T-helper 22 cell (primary cell): Measurements from ENCODE around the gene ECE1.
"Not testable (repeated sequence)": the region's sequence is repeated elsewhere in the genome, so short reads cannot be mapped to it uniquely, and the experiment has no call there.

Experiments
- DNase-seq: peaks from one replicate; pipeline ENCODE4 v3.0.0-alpha.2; 2020; ENCODE audit warnings: low read depth

Gene ECE1

GRCh38 chr1:21249940-21250493 is 40.2 kb downstream of the ECE1 start:
- no peak for DNase-seq

DNA sequence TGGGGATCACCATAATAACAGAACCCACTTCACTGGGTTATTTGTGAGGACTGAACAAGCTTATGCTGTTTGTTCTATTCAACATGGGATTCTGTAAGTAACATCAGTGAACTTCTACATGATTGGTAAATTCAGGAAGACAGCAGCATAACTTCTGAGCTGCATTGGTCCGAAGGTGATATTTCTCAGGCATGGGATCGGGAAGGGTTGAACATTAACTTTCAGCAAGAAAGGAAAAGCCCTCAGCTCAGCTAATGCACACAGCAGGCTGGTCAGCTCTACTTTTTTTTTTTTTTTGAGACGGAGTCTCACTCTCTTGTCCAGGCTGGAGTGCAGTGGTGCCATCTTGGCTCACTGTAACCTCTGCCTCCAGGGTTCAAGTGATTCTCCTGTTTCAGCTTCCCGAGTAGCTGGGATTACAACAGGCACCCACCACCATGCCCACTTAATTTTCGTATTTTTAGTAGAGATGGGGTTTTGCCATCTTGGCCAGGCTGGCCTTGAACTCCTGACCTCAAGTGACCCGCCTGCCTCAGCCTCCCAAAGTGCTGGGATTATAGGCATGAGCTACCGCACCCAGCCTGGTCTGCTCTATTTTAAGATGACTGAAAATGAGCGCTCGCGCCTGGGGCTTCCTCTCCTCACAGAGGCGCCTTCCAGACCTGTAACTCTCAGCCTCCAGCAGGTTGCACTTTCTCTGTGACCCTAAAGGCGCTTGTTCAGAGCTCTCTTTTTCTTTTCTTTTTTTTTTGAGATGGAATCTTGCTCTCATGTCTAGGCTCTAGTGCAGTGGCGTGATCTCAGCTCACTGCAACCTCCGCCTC is 42.2 kb downstream of the ECE1 start:
- no peak for DNase-seq

DNA sequence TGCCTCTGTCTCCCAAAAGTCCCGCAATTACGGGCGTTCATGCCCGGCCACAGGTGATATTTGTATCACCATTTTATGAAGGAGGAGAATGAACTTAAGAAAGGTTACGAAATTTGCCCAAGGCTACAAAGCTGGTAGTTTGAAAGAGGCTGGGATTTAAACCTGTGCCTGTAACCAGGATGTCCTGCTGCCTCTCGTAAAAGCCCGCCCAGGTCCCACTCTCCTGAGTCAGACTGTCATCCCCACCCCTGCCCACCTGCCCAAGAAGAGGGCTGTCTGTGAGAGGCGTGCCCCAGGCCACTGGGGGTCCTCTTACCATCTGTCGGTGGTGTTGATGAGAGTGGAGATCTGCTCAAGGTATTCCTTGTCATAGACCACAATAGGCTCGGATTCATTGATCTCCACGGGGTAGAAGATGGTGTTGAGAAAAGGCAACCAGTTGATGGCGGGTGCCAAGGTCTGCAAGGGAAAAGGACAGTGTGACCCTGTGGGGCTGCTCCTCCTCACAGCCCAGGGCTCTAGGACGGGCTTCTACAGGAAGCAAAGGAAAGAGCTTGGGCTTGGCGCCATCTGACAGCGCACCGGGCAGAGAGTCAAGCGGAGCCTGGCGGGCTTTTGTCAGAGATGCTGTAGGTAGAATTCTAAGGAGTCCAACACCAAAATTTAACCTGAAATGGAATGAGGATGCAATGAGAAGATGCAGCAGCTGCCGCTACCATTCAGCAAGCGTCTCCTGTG is 43.2 kb downstream of the ECE1 start:
- DNase-seq = no peak

DNA sequence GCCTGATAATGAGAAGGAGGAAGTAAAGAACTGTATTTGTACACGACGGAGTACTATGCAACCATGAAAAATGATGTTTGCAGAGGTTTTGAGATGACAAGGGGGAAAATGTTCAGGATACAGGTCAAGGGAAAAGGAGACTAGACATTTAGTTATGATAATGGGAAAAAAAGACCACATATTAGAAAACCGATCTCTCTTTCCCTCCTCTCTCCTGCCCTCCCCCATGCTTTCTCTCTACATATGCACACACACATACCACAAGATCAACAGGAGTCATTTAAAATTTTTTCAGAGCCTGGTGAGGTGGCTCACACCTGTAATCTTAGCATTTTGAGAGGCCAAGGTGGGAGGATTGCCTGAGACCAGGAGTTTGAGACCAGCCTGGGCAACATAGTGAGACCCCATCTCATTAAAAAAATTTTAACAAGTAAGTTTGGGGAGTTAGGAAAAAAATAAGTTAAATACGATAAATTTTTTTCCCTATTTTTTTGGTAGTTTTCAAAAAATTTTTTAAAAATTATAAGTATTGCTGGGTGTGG is 44.5 kb downstream of the ECE1 start:
- no peak for DNase-seq

DNA sequence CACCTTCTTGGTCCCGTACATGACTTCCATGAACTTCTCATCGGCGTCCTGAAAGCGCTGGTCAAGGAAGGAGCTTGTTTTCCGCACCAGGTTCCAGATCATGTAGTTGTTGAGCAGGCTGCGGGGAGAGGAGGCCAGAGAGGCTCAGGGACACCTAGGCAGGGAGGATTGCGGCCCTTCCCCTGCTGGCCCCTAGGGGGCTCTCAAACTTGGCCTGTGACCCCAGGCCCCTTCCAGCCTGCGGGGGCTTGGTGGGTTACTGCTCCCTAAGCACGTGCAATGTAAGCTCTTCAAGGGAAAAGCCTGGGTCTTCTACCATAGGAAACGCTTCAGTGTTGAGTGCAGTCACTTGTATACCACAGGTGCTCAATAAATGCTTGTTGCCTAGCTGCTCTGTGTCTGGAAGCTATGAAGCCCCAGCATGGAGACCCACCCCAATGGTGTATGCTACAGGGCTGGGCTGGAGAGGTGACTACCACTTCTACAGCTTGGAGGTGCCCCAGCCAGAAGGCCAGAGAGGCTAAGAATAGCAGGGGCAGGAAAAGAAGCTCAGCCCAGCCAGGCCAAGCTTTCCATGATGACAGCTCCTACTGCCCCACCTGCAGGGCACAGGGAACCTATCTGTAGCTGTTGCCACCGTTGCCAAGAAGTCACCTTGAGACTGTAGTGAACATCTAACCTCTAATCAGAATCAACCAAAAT is 45.1 kb downstream of the ECE1 start:
- DNase-seq = no peak

DNA sequence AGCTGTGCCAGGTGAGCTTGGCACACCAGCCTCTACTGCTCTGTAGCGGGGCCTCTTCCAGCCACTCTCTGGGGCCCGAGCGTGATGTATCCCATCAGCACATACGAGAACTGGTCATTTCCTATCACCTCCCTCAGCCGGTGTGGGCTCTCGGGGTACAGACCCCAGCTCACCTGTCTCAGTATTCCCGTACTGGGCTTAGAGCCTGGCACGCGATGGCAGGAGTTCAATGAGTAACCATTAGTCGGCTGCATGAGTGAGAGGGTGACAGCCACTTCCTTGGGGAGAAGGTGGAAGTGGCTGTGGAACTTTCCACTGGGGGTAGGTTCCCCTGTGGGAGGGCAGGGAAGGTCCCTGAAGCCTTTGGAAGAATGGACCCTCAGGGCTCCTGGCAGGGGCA is 46.1 kb downstream of the ECE1 start:
- DNase-seq = no peak

DNA sequence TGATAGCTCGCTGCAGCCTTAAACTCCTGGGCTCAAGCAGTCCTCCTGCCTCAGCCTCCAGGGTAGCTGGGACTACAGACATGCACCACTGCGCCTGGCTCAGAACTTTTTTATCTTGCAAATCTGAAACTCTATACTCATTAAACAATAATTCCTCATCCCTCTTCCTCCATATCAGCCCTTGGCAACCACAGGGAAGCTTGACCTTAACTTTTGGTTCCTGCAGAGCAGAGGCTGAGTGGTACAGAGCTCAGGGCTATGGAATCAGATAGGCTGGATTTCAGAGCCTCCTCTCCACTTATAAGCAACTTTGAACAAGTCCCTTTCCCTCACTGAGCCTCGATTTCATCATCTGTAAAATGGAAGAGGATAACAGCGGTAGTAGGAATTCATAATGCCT is 47.4 kb downstream of the ECE1 start:
- no peak for DNase-seq

DNA sequence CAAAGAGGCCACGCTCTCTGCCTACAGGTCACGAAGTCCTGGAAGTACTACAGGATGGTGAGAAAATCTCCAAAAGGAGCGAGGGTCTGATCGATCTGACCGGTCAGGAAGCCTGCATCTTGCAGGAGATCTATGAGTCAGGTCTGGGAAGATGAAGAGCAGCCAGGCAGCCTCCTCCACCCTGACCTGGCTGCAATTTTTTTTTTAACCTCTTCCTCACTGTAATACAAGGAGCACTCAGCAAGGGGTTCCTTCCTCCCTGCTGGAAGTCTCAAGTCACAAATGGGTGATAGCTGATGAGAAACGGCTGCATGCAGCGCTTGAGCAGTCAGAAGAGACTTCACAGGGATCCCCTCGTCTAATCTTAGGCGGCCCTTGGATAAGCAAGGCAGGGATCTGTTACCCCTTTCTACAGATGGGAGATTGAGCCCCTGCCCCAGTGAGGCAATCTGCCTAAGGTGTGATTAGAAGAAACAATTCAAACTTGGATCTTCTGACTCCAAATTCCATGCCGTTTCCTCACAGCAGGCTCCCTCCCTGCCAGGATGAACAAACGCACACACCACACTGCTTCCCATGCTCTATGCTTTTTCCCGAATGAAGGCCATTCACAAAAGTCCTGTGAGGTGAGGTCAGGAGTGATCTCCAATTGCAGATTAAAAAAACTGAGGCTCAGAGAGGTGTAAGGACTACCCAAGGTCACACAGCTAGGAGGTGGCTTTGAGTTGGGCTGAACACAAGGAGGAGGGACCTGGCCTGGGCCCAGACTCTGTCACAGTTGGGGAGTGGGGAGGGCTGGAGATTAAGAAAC is 48.3 kb downstream of the ECE1 start:
- no peak for DNase-seq

DNA sequence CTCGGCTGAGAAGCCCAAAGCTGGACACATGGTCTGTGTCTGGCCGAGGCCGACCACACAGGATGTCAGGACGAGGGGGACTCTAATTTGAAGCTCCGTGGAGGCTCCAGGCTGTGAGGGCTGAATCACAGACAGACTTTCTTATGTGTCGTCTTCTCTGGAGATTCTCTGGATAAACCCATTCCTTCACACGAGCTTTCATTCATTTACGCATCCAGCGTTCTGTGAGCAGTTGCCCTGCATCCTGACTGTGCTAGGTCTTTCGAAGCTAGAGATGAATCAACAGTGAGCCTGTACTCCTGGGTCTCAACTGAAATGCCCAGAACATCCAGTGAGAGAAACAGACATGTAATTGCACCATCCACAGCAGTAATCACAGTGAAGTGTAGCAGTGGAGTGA is 49.6 kb downstream of the ECE1 start:
- DNase-seq = no peak

- no peak for DNase-seq
Observed at GRCh38 chr1:21239221-21239620, 51.0 kb downstream of the ECE1 start.

DNA sequence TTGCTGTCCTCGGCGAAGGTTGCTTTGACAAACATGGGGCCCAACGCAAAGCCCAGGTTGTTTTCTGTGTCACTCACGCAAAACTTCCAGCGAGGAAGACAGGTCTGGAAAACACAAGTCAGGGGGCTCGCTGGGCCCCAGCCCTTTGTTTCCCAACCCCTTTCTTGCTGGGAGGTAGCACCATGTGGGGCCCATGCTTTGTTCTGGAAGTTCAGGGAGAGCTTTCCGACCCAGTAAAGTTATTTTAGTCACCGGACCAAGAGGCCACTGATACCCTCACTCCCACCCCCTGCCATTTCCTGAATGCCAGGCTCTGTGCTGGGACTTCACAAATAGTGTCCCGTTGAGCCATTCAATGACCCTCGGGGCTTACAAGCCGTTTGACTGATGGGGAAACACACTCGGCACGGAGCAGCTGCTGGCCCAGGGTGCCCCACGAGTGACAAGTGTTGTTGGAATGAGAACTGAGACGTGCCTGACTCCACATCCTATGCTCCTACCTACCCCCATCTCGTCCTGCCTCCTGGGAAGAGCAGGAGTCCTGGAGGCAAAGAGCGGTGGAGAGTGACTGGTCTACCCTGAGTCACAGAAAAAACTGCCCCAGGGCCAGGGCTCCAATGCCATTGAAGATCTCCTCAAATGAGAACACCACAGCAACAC is 52.0 kb downstream of the ECE1 start:
- DNase-seq = no peak

DNA sequence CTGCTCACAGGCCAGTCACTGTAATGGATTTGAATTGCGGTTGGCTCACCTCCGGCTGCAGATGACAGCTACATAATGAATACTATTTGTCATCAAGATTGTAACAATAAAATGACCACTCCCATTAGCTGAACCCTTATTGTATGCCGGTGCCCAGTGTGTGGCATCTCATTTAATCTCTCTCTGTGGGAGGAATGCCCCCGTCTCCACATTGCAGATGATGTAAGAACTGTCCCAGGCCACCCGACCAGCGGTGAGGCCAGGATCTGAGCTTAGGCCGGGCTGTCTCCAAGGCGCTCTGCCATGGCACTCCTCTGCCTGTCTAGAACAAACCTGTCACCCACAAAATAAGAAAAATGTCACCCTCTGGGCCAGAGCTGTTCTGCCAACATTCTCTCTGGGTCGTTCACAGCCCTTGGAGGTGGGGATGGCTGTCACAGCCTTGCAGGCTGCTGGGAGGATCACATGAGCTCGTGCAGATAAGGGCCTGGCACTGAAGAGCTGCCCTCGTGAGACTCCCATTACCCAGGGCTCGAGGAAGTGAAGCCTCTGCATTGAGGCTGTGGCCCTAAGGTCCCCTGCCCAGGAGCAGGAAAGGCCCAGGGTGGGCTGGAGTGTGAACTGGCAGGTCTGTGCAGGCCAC is 52.7 kb downstream of the ECE1 start:
- no peak for DNase-seq

DNA sequence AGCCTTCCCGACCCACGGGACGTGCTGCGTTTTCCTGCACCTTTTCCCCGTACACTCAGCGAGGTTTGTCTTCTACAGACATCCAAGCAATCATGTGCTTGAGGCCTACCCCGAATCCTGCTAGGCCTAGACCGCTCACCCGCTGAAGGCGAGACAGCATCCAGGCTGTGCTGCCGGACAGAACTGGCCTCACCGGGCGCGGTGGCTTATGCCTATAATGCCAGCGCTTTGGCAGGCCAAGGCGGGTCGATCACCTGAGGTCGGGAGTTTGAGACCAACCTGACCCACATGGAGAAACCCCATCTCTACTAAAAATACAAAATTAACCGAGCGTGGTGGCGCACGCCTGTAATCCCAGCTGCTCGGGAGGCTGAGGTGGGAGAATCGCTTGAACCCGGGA is 54.1 kb downstream of the ECE1 start:
- no peak for DNase-seq

GRCh38 chr1:21234779-21235178 is 55.5 kb downstream of the ECE1 start:
- no peak for DNase-seq

DNA sequence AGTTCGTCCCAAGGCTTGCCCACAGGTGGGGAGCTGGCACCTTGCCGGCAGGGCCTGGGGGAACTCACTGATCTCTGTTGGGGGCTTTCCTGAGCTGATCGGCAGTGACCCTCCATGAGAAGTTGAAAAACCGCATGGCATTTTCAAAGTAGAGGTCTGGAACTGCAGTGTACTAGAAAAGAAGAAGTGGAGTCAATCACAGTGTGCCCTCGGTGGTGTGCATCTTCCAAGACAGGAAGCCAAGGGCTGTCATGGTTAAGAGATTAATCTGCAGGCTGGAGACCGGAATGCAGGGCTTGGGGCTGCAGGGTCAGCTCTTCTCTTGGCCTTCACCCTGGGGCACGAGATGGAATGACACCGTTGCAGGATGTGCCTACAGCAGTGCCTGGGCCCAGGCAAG is 56.8 kb downstream of the ECE1 start:
- DNase-seq = no peak

GRCh38 chr1:21232044-21232443 is 58.2 kb downstream of the ECE1 start:
- DNase-seq = no peak

DNA sequence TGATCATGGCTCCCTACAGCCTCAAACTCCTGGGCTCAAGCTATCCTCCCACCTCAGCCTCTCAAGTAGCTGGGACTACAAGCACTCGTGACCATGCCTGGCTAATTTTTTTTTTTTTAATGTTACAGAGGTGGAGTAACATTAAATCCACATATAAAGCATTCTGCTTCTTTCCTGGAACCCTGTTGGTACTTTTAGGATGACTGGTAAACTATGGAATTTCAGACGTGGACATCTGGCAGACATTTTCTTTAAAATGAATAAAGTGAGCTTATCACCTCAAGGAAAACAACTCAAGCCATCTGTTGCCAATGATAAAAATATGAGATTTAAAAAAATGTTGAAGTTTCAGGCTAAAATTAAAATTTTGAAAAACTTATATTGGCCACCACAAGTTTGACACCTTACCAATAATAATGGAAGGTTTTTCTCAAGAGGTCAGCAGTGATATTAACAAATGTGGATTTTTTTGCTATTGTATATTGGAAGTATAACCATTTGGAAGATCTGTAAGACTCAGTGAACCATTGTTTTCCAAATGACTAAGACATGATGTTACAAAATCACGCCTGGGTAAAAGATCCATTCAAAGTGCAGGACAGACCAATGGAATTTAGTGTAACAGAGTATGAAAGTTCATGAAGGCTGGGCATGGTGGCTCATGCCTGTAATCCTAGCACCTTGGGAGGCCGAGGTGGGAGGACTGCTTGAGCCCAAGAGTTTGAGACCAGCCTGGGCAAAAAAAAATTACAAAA is 60.8 kb downstream of the ECE1 start:
- no peak for DNase-seq

DNA sequence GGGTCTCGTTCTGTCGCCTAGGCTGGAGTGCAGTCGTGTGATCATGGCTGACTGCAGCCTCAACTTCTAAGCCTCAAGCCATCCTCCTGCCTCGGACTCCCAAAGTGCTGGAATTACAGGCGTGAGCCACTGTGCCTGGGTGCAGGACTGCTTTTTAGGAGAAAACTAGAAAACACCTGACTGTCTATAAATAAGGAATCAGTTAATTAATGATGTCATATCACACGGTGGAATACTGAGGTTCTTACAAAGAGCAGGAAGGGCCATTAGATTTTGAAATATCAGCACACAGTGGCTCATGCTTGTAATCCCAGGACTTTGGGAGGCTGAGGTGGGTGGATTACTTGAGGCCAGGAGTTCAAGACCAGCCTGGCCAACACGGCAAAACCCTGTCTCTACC is 62.0 kb downstream of the ECE1 start:
- DNase-seq = not testable (repeated sequence)

- DNase-seq = no peak
Observed at GRCh38 chr1:21225065-21225464, 65.2 kb downstream of the ECE1 start.

GRCh38 chr1:21220815-21221214 is 69.4 kb downstream of the ECE1 start:
- no peak for DNase-seq
